ENCODE results near the gene GUCY1B1.

The GUCY1B1 gene

DNA sequence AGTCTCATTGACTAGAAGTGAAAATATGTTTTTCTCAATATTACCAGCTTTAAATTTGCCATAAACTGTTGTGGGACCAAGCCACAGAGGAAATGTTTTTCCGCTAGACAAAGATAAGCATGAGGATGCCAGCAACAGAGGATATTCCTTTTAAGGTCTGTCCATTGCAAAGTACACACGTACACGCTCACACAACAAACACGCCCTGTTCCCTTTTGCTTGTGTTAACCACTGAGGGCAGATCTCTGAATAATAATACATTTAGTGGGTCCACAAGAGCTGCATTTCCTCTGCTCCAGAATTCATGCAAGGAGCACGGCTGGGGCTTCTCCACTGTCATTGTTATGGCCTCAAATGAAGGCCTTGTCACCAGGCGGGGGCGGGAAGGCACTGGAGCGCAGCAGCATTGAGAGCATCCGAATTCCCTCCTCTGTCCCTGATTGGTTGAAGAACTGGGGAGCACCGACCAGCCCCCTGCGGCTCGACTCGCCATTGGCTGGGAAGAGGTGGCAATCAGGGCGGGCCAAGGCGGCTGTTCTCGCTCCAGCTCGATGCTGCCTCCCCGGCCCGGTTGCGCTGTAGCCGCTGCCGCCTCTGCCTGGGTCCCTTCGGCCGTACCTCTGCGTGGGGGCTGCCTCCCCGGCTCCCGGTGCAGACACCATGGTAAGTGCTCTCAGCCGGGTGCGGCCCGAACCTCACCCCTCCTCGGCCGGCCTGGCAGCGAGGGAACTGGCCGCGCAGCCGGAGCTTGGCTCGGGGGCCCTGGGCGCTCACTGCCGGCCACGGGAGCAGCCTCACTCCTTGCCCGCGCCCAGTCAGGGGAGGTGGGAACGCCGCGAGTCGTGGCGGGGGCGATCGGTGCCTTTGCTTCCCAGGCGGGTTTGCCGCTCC, at the start of gene GUCY1B1:
TSS of gene GUCY1B1 (plus strand) at position 541 of the 891 bp plus-strand sequence. CDS start at position 661, 120 bp downstream.
- DNase-seq: peak; percentile 64

- DNase-seq: no peak
Observed at GRCh38 chr4:155709918-155710317, 48.9 kb upstream of the GUCY1B1 start.

DNA sequence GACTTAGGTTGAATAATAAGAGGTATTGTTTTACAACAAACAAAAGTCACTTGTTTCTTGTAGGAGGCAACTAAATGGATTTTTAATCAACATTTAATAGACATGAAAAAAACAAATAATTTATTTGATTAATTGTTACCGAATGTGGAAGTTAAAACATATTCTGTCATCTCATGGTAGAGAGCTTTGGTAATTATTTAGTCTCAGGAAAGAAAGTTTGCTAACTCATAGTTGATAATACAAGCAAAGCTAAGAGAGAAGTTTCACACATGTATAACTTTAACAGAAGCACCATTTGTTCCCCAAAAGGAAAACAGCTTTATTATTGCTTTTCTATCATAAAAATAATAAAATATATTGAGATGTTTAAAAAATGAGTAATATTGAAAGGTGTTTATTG, 47.3 kb upstream of the GUCY1B1 start:
- no peak for DNase-seq

DNA sequence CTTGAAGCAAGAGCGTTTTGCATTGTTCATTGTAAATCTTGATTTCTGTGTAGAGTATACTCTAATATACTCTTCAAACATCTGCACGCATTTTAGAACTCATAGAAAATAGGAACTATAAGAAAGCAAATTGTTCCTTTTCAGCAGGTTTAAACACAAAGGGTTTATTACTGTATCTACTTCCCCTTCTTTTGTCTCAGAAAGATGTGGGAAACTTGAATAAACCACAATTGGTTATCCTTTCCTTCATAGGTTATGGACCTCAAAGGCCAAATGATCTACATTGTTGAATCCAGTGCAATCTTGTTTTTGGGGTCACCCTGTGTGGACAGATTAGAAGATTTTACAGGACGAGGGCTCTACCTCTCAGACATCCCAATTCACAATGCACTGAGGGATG, 46.0 kb upstream of the GUCY1B1 start:
- no peak for DNase-seq

DNA sequence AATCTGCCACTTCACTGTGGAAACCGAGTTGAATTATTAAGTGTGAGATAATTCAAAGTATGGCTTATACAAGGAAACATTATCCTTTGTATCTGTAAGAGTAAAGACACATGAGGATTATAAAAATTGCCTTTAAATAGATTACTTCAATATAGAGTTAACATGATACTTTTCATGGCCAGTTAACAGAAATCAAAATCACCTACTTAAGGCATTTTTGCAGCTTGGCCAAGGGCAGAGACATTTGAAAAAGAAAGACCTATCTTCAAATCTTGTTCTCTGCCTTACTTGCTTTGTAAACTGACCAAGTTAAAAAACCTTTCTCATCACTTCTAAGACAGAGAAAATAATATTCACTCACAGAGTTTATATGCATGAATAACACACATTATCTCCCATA, 44.9 kb upstream of the GUCY1B1 start:
- no peak for DNase-seq

- DNase-seq: no peak
Observed at GRCh38 chr4:155722336-155722735, 36.5 kb upstream of the GUCY1B1 start.

- DNase-seq: no peak
Observed at GRCh38 chr4:155722816-155723499, 35.9 kb upstream of the GUCY1B1 start.

DNA sequence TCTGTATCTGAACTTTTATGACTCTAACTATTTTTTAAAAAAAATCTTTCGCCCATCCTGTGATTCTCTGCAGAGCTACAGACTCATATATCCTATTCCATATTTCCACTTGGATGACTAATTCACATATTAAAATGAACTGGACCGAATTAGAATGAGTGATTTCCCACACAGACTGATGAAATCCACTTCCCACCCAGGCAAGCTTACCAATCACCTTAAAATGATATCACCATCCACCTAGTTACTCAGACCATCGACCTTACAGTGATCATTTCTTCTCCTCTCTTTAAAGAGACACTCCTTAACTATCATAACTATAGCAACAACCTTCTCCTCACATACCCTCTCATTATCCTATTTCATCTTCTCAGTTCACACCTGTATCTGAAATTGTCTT, 34.1 kb upstream of the GUCY1B1 start:
- no peak for DNase-seq

GRCh38 chr4:155734065-155734464, 24.8 kb upstream of the GUCY1B1 start:
- DNase-seq: no peak

GRCh38 chr4:155734951-155735350, 23.9 kb upstream of the GUCY1B1 start:
- DNase-seq: no peak

DNA sequence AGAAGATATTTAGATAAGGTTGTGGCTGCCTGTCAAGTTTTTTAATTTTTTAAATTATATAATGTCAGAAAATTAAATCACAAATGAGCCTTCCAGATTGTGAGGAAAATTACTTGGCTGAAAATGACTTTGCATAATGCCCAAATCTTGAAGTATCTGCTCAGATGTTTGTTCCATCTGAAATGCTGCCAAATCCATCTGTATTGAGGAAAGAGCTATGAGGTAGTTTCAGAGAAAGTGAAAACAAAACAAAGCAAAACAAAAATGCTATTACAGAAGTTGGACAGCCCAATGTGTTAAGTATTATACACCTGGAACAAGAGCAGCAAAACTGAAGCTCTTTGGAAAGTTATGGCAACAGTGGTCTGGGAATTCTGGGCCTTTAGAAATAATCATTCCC, 23.3 kb upstream of the GUCY1B1 start:
- DNase-seq: no peak

GRCh38 chr4:155738548-155738947, 20.3 kb upstream of the GUCY1B1 start:
- no peak for DNase-seq

- no peak for DNase-seq
Observed at GRCh38 chr4:155741546-155741945, 17.3 kb upstream of the GUCY1B1 start.

GRCh38 chr4:155742310-155743015, 16.4 kb upstream of the GUCY1B1 start:
- no peak for DNase-seq

DNA sequence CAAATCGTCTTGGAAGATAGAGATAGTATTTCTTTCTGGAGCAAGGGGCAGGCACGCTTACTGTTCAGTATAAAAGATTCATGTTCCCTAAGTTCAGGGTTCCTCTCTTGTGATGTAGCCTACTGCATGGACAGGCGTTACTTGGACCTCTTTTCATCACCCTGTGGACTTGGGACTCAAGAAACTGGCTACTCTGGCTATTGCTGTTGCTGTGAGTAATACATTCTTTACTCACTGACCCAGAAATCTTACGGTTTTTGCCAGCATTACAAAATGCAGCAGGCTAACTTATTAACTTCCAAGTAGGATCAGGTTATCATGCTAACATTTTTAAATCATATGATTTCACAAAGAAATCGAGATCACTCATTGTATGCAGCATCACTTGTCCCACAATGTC, 12.8 kb upstream of the GUCY1B1 start:
- no peak for DNase-seq

DNA sequence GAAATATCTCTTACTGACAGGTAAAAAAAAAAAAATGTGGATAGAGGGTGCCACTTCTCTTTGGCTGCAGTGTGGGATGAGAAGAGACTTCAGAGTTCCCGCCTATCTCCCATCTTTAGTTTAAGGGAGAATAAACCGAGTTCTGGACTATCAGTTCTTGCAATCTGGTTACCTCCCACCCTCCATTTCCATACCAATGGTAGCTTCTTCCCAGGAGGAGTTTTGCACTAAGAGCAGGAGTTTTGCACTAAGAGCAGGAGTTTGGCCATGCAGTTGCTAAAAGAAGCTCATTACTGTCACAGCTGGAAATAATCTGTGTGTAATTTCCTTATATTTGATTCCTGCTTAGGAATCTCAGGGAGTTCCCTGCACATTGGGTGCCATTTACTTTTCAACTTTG, 10.8 kb upstream of the GUCY1B1 start:
- no peak for DNase-seq

- DNase-seq: no peak
Observed at GRCh38 chr4:155749041-155749440, 9.8 kb upstream of the GUCY1B1 start.

- no peak for DNase-seq
Observed at GRCh38 chr4:155751569-155751968, 7.3 kb upstream of the GUCY1B1 start.

DNA sequence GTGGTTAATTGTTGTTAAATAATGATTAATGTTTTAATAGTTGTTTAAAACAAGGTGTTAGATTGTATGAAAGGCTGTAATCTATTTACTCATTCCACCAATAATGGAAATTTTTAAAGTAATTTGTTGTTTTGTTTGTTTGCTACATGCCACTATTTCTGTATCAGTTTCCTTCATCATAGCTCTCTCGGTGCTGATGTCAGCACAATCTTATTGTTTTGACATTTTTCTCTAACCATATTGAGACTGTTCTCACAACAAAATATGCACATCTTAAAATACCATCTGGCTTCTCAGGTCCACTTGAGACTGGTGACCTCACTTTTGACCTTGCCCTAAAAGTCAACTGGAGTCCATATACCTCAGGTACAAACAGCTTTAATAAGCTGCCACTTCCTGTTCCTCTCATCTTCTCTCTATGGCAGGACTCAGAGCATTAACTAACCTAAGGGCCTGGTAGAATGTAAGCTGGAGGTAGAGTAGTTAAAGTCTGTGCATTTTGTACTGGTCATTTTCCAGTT, 1.0 kb upstream of the GUCY1B1 start:
- DNase-seq: no peak

GRCh38 chr4:155759372-155760252, 791 bp downstream of the GUCY1B1 start:
- no peak for DNase-seq

- DNase-seq: no peak
Observed at GRCh38 chr4:155761047-155761446, 2.2 kb downstream of the GUCY1B1 start.

DNA sequence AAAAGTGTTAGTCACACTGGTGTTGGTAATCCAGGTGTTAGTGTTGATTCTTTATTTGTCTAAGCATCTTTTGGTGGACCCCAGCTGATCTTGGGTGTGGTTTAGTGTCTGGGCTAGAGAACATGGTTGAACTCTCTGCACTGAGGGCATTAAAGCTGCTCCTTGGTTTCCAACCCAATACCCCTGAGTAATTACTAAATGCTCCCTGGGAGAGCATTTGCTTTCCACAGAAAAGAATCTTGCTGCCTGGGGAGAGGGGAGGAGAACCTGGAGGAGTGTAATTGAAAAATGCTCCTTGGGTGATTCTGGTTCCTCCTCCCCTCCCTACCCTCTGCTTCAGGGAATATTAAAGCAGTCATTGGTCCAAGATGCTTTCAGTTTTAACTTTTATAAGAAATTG, 3.1 kb downstream of the GUCY1B1 start:
- DNase-seq: no peak
